ENCODE measurements around the gene VTA1.

DNA sequence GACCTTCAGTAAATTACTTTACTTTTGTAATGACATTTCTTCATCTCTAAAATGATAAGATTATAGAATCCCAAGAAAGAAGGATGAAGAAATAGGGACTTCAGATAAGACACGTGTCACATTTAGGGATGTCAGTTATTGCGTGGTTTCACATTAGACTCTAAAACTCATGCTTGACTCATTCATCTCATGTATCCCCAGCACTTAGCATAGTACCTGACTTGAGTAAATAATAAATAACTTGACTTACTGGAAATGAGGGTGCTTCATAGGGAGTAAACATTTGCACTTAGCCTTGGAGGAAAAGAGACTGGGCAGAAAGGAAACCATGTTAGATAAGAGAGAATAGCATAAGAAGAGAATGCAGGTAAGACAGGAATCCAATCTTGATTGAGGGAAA is 37.2 kb downstream of the VTA1 start:
- TF ChIP-seq CTCF (IDR thresholded peaks at IDR 0.05 in 8 of 11, conservative IDR thresholded peaks at IDR 0.05 in 3 of 11), result no peak
- TF ChIP-seq POLR2AphosphoS5 (IDR thresholded peaks at IDR 0.05), result no peak
- TF ChIP-seq POLR2A (IDR thresholded peaks at IDR 0.05), result no peak
